Trophoblast cell (in vitro differentiated cells and primary cell): ENCODE results near the gene TSPEAR.
"Not testable (repeated sequence)": the region's sequence is repeated elsewhere in the genome, so short reads cannot be mapped to it uniquely, and the experiment has no call there.

Experiments
- DNase-seq, 2 donors: peaks; one replicate each; pipeline ENCODE4 v3.0.0-alpha.2; 2016
- H2AFZ ChIP-seq: 2 replicates; pipeline ENCODE4 v1.6.1; 2013; ENCODE audit warnings: low read length, moderate library complexity, mild to moderate bottlenecking; ENCODE audit not compliant: insufficient read depth, poor library complexity
- H2AK5ac ChIP-seq: 2 replicates; pipeline ENCODE4 v1.6.1; 2013; ENCODE audit warnings: mild to moderate bottlenecking, low read length
- H2BK120ac ChIP-seq: 2 replicates; pipeline ENCODE4 v1.6.1; 2013; ENCODE audit warnings: low read length, mild to moderate bottlenecking, moderate library complexity; ENCODE audit not compliant: insufficient read depth, poor library complexity
- H2BK12ac ChIP-seq: 2 replicates; pipeline ENCODE4 v1.6.1; 2013; ENCODE audit warnings: mild to moderate bottlenecking, low read length, moderate library complexity
- H2BK5ac ChIP-seq: 2 replicates; pipeline ENCODE4 v1.6.1; 2013; ENCODE audit warnings: low read length, low read depth, moderate library complexity, mild to moderate bottlenecking; ENCODE audit not compliant: poor library complexity
- H3K14ac ChIP-seq: 2 replicates; pipeline ENCODE4 v1.6.1; 2013; ENCODE audit warnings: mild to moderate bottlenecking, low read length
- H3K18ac ChIP-seq: 2 replicates; pipeline ENCODE4 v1.6.1; 2013; ENCODE audit warnings: mild to moderate bottlenecking, low read length
- H3K23ac ChIP-seq: 2 replicates; pipeline ENCODE4 v1.6.1; 2013; ENCODE audit warnings: low read length
- H3K27ac ChIP-seq: 2 replicates; pipeline ENCODE4 v1.5.1; 2013; ENCODE audit warnings: low read depth, mild to moderate bottlenecking, inconsistent platforms, low read length, moderate library complexity
- H3K27me3 ChIP-seq: 2 replicates; pipeline ENCODE4 v1.6.1; 2013; ENCODE audit warnings: inconsistent platforms, mild to moderate bottlenecking, low read length, moderate library complexity; ENCODE audit not compliant: insufficient read depth
- H3K36me3 ChIP-seq, 2 experiments: 1 replicate in 1 of 2; 2 replicates in 1 of 2; pipeline ENCODE4 v1.6.1; 2013; ENCODE audit warnings: low read length in 2 of 2, mild to moderate bottlenecking in 2 of 2, moderate library complexity in 1 of 2; ENCODE audit not compliant: insufficient read depth in 2 of 2, control insufficient read depth in 1 of 2
- H3K4ac ChIP-seq: 2 replicates; pipeline ENCODE4 v1.6.1; 2013; ENCODE audit warnings: low read depth, mild to moderate bottlenecking, low read length, moderate library complexity
- H3K4me1 ChIP-seq, 2 experiments: 1 replicate in 1 of 2; 2 replicates in 1 of 2; pipeline ENCODE4 v1.6.1; 2013; ENCODE audit warnings: low read length in 2 of 2, mild to moderate bottlenecking in 2 of 2, moderate library complexity in 1 of 2; ENCODE audit not compliant: insufficient read depth in 2 of 2, control insufficient read depth in 1 of 2
- H3K4me2 ChIP-seq: 2 replicates; pipeline ENCODE4 v1.6.1; 2013; ENCODE audit warnings: inconsistent platforms, mild to moderate bottlenecking, low read length, moderate library complexity
- H3K4me3 ChIP-seq: 2 replicates; pipeline ENCODE4 v1.5.1; 2013; ENCODE audit warnings: mild to moderate bottlenecking, low read depth, low read length, inconsistent platforms
- H3K79me1 ChIP-seq: one replicate; pipeline ENCODE4 v1.6.1; 2013; ENCODE audit warnings: low read length
- H3K79me2 ChIP-seq: 2 replicates; pipeline ENCODE4 v1.6.1; 2013; ENCODE audit warnings: low read length, mild to moderate bottlenecking; ENCODE audit not compliant: control insufficient read depth, insufficient read depth, poor library complexity
- H3K9ac ChIP-seq: 2 replicates; pipeline ENCODE4 v1.6.1; 2013; ENCODE audit warnings: mild to moderate bottlenecking, low read length
- H3K9me3 ChIP-seq: 2 replicates; pipeline ENCODE4 v1.6.1; 2013; ENCODE audit warnings: low read depth, mild to moderate bottlenecking, control low read depth, inconsistent platforms, low read length; ENCODE audit not compliant: insufficient read depth
- H4K12ac ChIP-seq: 2 replicates; pipeline ENCODE4 v1.6.1; 2013; ENCODE audit warnings: low read depth, mild to moderate bottlenecking, low read length, moderate library complexity
- H4K8ac ChIP-seq: 2 replicates; pipeline ENCODE4 v1.6.1; 2013; ENCODE audit warnings: low read depth, mild to moderate bottlenecking, low read length, moderate library complexity
- H4K91ac ChIP-seq: one replicate; pipeline ENCODE4 v1.6.1; 2013; ENCODE audit warnings: low read depth, mild to moderate bottlenecking, low read length, moderate library complexity
- WGBS: extraction: QIAGEN DNeasy Blood & Tissue Kit; methylation state at CpG from one replicate; pipeline ENCODE4 v1.1.7; 2013; ENCODE audit warnings: missing lambda C conversion rate; ENCODE audit not compliant: insufficient read length, insufficient coverage; ENCODE audit errors: extremely low coverage; 5-methylcytosine and 5-hydroxymethylcytosine counted together

TSPEAR gene

GRCh38 chr21:44666401-44667320 lies 44.7 kb downstream of the TSPEAR start, which contains the start of gene KRTAP12-2:
TSS of gene KRTAP12-2 (minus strand) at chr21:44666927. CDS start at chr21:44666886, 41 bp downstream.
- Histone ChIP-seq H2BK5ac (no peak within 1 kb of the TSS), H2BK12ac (no peak within 1 kb of the TSS), H3K79me1 (no peaks in the 10 kb centered on the region), H3K18ac (no peak within 1 kb of the TSS), H3K4me3 (no peak within 1 kb of the TSS), H3K27ac (no peak within 1 kb of the TSS), H3K9me3 (peaks cover 19% of the 10 kb centered on the region), H2AK5ac (no peak within 1 kb of the TSS), H2AFZ (no peak within 1 kb of the TSS), H3K14ac (no peak within 1 kb of the TSS), H3K36me3 (no peaks in the 10 kb centered on the region), H3K4ac (no peak within 1 kb of the TSS), H3K9ac (no peak within 1 kb of the TSS), H3K4me2 (no peak within 1 kb of the TSS), H4K8ac (no peak within 1 kb of the TSS), H4K91ac (no peak within 1 kb of the TSS), H3K4me1 (no peaks in the 10 kb centered on the region), H3K23ac (no peak within 1 kb of the TSS), H2BK120ac (no peak within 1 kb of the TSS), H4K12ac (no peak within 1 kb of the TSS), H3K27me3 (no peaks in the 10 kb centered on the region), H3K79me2 (peaks cover 2% of the 10 kb centered on the region)
- WGBS, result no CpG with 5 or more reads among the region's 19 CpGs
- no peak for DNase-seq

- Histone ChIP-seq H3K23ac (no peak overlapping the region), H3K79me1 (no peaks in the 10 kb centered on the region), H3K4me1 (no peaks in the 10 kb centered on the region), H3K4me2 (no peak overlapping the region), H3K14ac (no peak overlapping the region), H2AFZ (no peak overlapping the region), H4K12ac (no peak overlapping the region), H2BK120ac (no peak overlapping the region), H3K9me3 (peaks cover 7% of the 10 kb centered on the region), H3K4me3 (no peak overlapping the region), H3K18ac (no peak overlapping the region), H2BK5ac (no peak overlapping the region), H2AK5ac (no peak overlapping the region), H3K27me3 (no peaks in the 10 kb centered on the region), H2BK12ac (no peak overlapping the region), H4K8ac (no peak overlapping the region), H4K91ac (no peak overlapping the region), H3K9ac (no peak overlapping the region), H3K4ac (no peak overlapping the region), H3K27ac (no peak overlapping the region), H3K36me3 (no peaks in the 10 kb centered on the region), H3K79me2 (peaks cover 2% of the 10 kb centered on the region)
- no peak for DNase-seq
- WGBS, result no CpG with 5 or more reads among the region's 5 CpGs
Measured at GRCh38 chr21:44664691-44665090, 46.7 kb downstream of the TSPEAR start.

- not testable (repeated sequence) for H2BK12ac ChIP-seq, H4K91ac ChIP-seq, H4K12ac ChIP-seq, H2AFZ ChIP-seq, H3K4me2 ChIP-seq, H3K4ac ChIP-seq, H3K36me3 ChIP-seq, DNase-seq, H3K18ac ChIP-seq, H2BK5ac ChIP-seq, H3K14ac ChIP-seq, H3K27me3 ChIP-seq, H3K9ac ChIP-seq, H3K4me3 ChIP-seq, H2BK120ac ChIP-seq, H3K27ac ChIP-seq, H3K79me2 ChIP-seq, H3K79me1 ChIP-seq, H4K8ac ChIP-seq, H3K4me1 ChIP-seq, H2AK5ac ChIP-seq, H3K23ac ChIP-seq
- peaks cover 10% of the 10 kb centered on the region for H3K9me3 ChIP-seq
- no CpG with 5 or more reads among the region's 7 CpGs for WGBS
Measured at GRCh38 chr21:44661567-44661966, 49.8 kb downstream of the TSPEAR start.

GRCh38 chr21:44658913-44659595 lies 52.3 kb downstream of the TSPEAR start:
- H3K4me2 ChIP-seq, result no peak overlapping the region
- no peak overlapping the region for H2AK5ac ChIP-seq
- H4K91ac ChIP-seq, result no peak overlapping the region
- no peak overlapping the region for H3K27ac ChIP-seq
- no peaks in the 10 kb centered on the region for H3K27me3 ChIP-seq
- H2AFZ ChIP-seq, result no peak overlapping the region
- H3K4me1 ChIP-seq, result peaks cover 2 to 7% of the 10 kb centered on the region in 2 experiments
- no peak overlapping the region for H2BK12ac ChIP-seq
- no peaks in the 10 kb centered on the region for H3K79me1 ChIP-seq
- no peak overlapping the region for H3K4me3 ChIP-seq
- WGBS, result no CpG with 5 or more reads among the region's 11 CpGs
- H3K23ac ChIP-seq, result no peak overlapping the region
- H3K36me3 ChIP-seq, result no peaks in the 10 kb centered on the region
- H3K18ac ChIP-seq, result no peak overlapping the region
- no peak overlapping the region for H3K4ac ChIP-seq
- peaks cover 11% of the 10 kb centered on the region for H3K9me3 ChIP-seq
- no peak overlapping the region for H3K9ac ChIP-seq
- no peak overlapping the region for H3K14ac ChIP-seq
- H2BK120ac ChIP-seq, result peak overlapping the region; percentile 55
- no peaks in the 10 kb centered on the region for H3K79me2 ChIP-seq
- no peak overlapping the region for H2BK5ac ChIP-seq
- DNase-seq, result no peak
- peak overlapping the region; percentile 50 for H4K8ac ChIP-seq
- H4K12ac ChIP-seq, result no peak overlapping the region
